H1 (cell line): ENCODE data around the gene SENP1. TPM values are rescaled to one million over a fixed set of nuclear protein-coding genes. Genes with fewer than 3 reads are reported as not detected.

Source experiments
- CTCF ChIA-PET: fragments of 300-600 bp; sonication (Branson Sonifier 250); formaldehyde crosslinking; loops from one replicate; lab custom pipeline; 2021; ENCODE audit not compliant: partially characterized antibody; lab: Charles Lee
- POLR2A ChIA-PET: fragments of 300-600 bp; sonication (Branson Sonifier 250); formaldehyde crosslinking; loops from one replicate; lab custom pipeline; 2021; ENCODE audit warnings: inconsistent platforms; ENCODE audit not compliant: partially characterized antibody; lab: Charles Lee
- DNase-seq, 2 experiments: peaks; one replicate each; pipeline versions ENCODE4 v3.0.0 to v3.0.0-alpha.2; 2010 to 2022; ENCODE audit warnings: low spot score in 2 of 2, low read depth in 1 of 2, mixed read lengths in 1 of 2
- FAIRE-seq: peaks from 2 replicates; lab custom pipeline; 2011; peaks lifted over from hg19 to GRCh38; lab: Jason Lieb, UNC
- H2AFZ ChIP-seq: 2 replicates; pipeline ENCODE4 v1.8.1; 2012; ENCODE audit warnings: low read length, inconsistent platforms
- H2AK5ac ChIP-seq: 2 replicates; pipeline ENCODE4 v1.6.1; 2013; ENCODE audit warnings: low read depth, low read length
- H2BK120ac ChIP-seq: replicated peaks from 2 replicates; pipeline ENCODE3; 2013; ENCODE audit warnings: low read depth, low read length, inconsistent platforms
- H2BK12ac ChIP-seq: 2 replicates; pipeline ENCODE4 v1.6.1; 2013; ENCODE audit warnings: low read depth, low read length
- H2BK15ac ChIP-seq: 2 replicates; pipeline ENCODE4 v1.6.1; 2013; ENCODE audit warnings: low read length
- H2BK20ac ChIP-seq: 2 replicates; pipeline ENCODE4 v1.6.1; 2013; ENCODE audit warnings: low read length
- H2BK5ac ChIP-seq: 2 replicates; pipeline ENCODE4 v1.6.1; 2013; ENCODE audit warnings: low read depth, low read length
- H3K14ac ChIP-seq: 2 replicates; pipeline ENCODE4 v1.6.1; 2013; ENCODE audit warnings: inconsistent platforms; ENCODE audit not compliant: insufficient read length
- H3K18ac ChIP-seq: 2 replicates; pipeline ENCODE4 v1.6.1; 2013; ENCODE audit warnings: low read length; ENCODE audit errors: extremely low read depth
- H3K23ac ChIP-seq: 2 replicates; pipeline ENCODE4 v1.6.1; 2013; ENCODE audit warnings: inconsistent platforms; ENCODE audit not compliant: insufficient read length
- H3K23me2 ChIP-seq: 2 replicates; pipeline ENCODE4 v1.6.1; 2013; ENCODE audit warnings: low read depth, low read length
- H3K27ac ChIP-seq: 2 replicates; pipeline ENCODE4 v1.6.1; 2011; ENCODE audit warnings: low read depth, low read length, inconsistent platforms
- H3K27me3 ChIP-seq, 4 experiments: replicated peaks in 1 of 4; 1 replicate in 1 of 4; 2 replicates in 3 of 4; pipeline versions ENCODE4 v1.6.1 to v1.8.1; 2011 to 2013; ENCODE audit warnings: low read length in 3 of 4, mild to moderate bottlenecking in 3 of 4, inconsistent platforms in 2 of 4, mixed read lengths in 2 of 4, moderate library complexity in 1 of 4; ENCODE audit not compliant: control insufficient read depth in 3 of 4, insufficient read depth in 3 of 4; ENCODE audit errors: extremely low read depth in 1 of 4
- H3K36me3 ChIP-seq, 4 experiments: 2 replicates each; pipeline versions ENCODE4 v1.6.1 to v1.8.1; 2011 to 2013; ENCODE audit warnings: mild to moderate bottlenecking in 4 of 4, low read length in 3 of 4, moderate library complexity in 2 of 4, control low read depth in 1 of 4, inconsistent platforms in 1 of 4; ENCODE audit not compliant: insufficient read depth in 4 of 4, control insufficient read depth in 2 of 4
- H3K4ac ChIP-seq: replicated peaks from 2 replicates; pipeline ENCODE3; 2013; ENCODE audit warnings: low read length, low read depth, mixed read lengths, inconsistent platforms; ENCODE audit not compliant: insufficient read length
- H3K4me1 ChIP-seq, 4 experiments: replicated peaks in 1 of 4; 1 replicate in 1 of 4; 2 replicates in 3 of 4; pipeline versions ENCODE4 v1.6.1 to v1.8.1; 2011 to 2013; ENCODE audit warnings: low read length in 3 of 4, inconsistent platforms in 2 of 4, mixed read lengths in 1 of 4; ENCODE audit not compliant: insufficient read depth in 4 of 4, control insufficient read depth in 3 of 4
- H3K4me2 ChIP-seq, 2 experiments: 2 replicates each; pipeline versions ENCODE4 v1.6.1 to v1.8.1; 2011 to 2013; ENCODE audit warnings: low read depth in 2 of 2, low read length in 2 of 2, control low read depth in 1 of 2, inconsistent platforms in 1 of 2, mild to moderate bottlenecking in 1 of 2; ENCODE audit not compliant: insufficient read depth in 1 of 2
- H3K4me3 ChIP-seq, 4 experiments: fragments of 200-600, 300-600 bp in 1 of 4; sonication (generic), shearing (Covaris generic), sonication (Bioruptor Twin) in 1 of 4; 2 replicates each; pipeline versions ENCODE4 v1.5.1 to v1.8.1; 2011 to 2016; ENCODE audit warnings: low read length in 4 of 4, low read depth in 3 of 4, control low read depth in 2 of 4, inconsistent platforms in 2 of 4, mild to moderate bottlenecking in 2 of 4, mixed read lengths in 1 of 4, moderate library complexity in 1 of 4; ENCODE audit not compliant: insufficient read depth in 2 of 4; ENCODE audit errors: extremely low read depth in 1 of 4
- H3K56ac ChIP-seq: replicated peaks from 2 replicates; pipeline ENCODE3; 2013; ENCODE audit warnings: low read depth, mild to moderate bottlenecking, mixed read lengths, low read length, inconsistent platforms; ENCODE audit not compliant: insufficient read length
- H3K79me1 ChIP-seq: 2 replicates; pipeline ENCODE4 v1.6.1; 2013; ENCODE audit warnings: low read depth, low read length, control low read depth
- H3K79me2 ChIP-seq, 2 experiments: 2 replicates each; pipeline versions ENCODE4 v1.6.1 to v1.8.1; 2012 to 2013; ENCODE audit warnings: low read length in 2 of 2, mild to moderate bottlenecking in 2 of 2, inconsistent platforms in 1 of 2; ENCODE audit not compliant: insufficient read depth in 2 of 2, control insufficient read depth in 1 of 2
- H3K9ac ChIP-seq, 4 experiments: replicated peaks in 1 of 4; 1 replicate in 1 of 4; 2 replicates in 3 of 4; pipeline versions ENCODE4 v1.6.1 to v1.8.1; 2011 to 2013; ENCODE audit warnings: low read depth in 3 of 4, low read length in 3 of 4, control low read depth in 2 of 4, mild to moderate bottlenecking in 2 of 4, moderate library complexity in 2 of 4, inconsistent platforms in 1 of 4; ENCODE audit errors: extremely low read depth in 1 of 4
- H3K9me3 ChIP-seq, 2 experiments: 2 replicates each; pipeline versions ENCODE4 v1.6.1 to v1.8.1; 2012 to 2013; ENCODE audit warnings: mild to moderate bottlenecking in 2 of 2, moderate library complexity in 2 of 2, control low read depth in 1 of 2, inconsistent platforms in 1 of 2, low read depth in 1 of 2, low read length in 1 of 2, mixed read lengths in 1 of 2; ENCODE audit not compliant: insufficient read depth in 2 of 2
- H4K20me1 ChIP-seq, 2 experiments: replicated peaks in 1 of 2; 2 replicates each; pipeline versions ENCODE3 to v1.8.1; 2011 to 2013; ENCODE audit warnings: inconsistent platforms in 2 of 2, low read length in 2 of 2, mild to moderate bottlenecking in 1 of 2; ENCODE audit not compliant: insufficient read depth in 2 of 2, control insufficient read depth in 1 of 2
- H4K5ac ChIP-seq: 2 replicates; pipeline ENCODE4 v1.6.1; 2013; ENCODE audit warnings: low read length, low read depth, mixed read lengths, inconsistent platforms; ENCODE audit not compliant: insufficient read length
- H4K8ac ChIP-seq: 2 replicates; pipeline ENCODE4 v1.8.0; 2013; ENCODE audit warnings: mild to moderate bottlenecking, moderate library complexity, low read length, inconsistent platforms; ENCODE audit not compliant: insufficient read depth; ENCODE audit errors: extremely low read depth
- H4K91ac ChIP-seq: replicated peaks from 2 replicates; pipeline ENCODE3; 2013; ENCODE audit warnings: low read length, mixed read lengths, inconsistent platforms; ENCODE audit not compliant: insufficient read length
- E2F6 ChIP-seq: IDR thresholded peaks from 2 replicates; pipeline ENCODE4 v1.6.1; 2012; ENCODE audit warnings: inconsistent platforms
- EZH2 ChIP-seq: fragments of 200-600 bp; sonication (generic); IDR thresholded peaks from 2 replicates; pipeline ENCODE4 v1.7.1; 2012; ENCODE audit warnings: low read depth, mild to moderate bottlenecking, moderate library complexity, low read length, inconsistent platforms; ENCODE audit not compliant: severe bottlenecking
- WGBS, 2 experiments: shearing (Covaris generic) in 1 of 2; methylation state at CpG; one replicate each; pipeline versions ENCODE4 v1.1.6 to v1.1.7; 2013 to 2015; ENCODE audit warnings: low lambda C conversion rate in 2 of 2, mixed read lengths in 2 of 2, inconsistent platforms in 1 of 2, low coverage in 1 of 2, missing lambda C conversion rate in 1 of 2; ENCODE audit not compliant: insufficient replicate concordance in 2 of 2, insufficient coverage in 1 of 2, insufficient read length in 1 of 2; ENCODE audit errors: extremely low coverage in 1 of 2, missing lambda C conversion rate in 1 of 2; 5-methylcytosine and 5-hydroxymethylcytosine counted together
- polyA plus RNA-seq, 7 experiments: library from polyadenylated mRNA; depleted of rRNA in 3 of 7; stranded (reverse) in 5 of 7; unstranded in 2 of 7; fragments of >200 nt in 5 of 7; fragments of 200-250 nt in 2 of 7; gene quantifications; 1 replicate in 5 of 7; 2 replicates in 1 of 7; 4 replicates in 1 of 7; pipeline versions ENCODE4 v1.2.1 to v1.2.3, GENCODE V29; 2011 to 2013; ENCODE audit warnings: missing spikeins in 2 of 7, mixed read lengths in 2 of 7
- total RNA-seq: library from RNA; stranded (reverse); fragmentation: NEBNext Ultra II Directional; extraction: Animal tissue kit (Norgen Biotek cat#: 25700); gene quantifications from 2 replicates; pipeline ENCODE4 v1.2.1, GENCODE V29; 2021

The SENP1 gene
- total and polyA plus RNA-seq, 2 of the 8 experiments (the other 6 are each of a cell fraction or from before 2014, with no cell fraction given): 14.2 to 31.5 TPM

- no peak overlapping the region for H2AFZ ChIP-seq
- H3K4me1 ChIP-seq: no peaks in the 10 kb centered on the region
- H2AK5ac ChIP-seq: no peak overlapping the region
- POLR2A ChIA-PET: no interaction called here
- H3K56ac ChIP-seq: no peak overlapping the region
- no peak overlapping the region for H2BK5ac ChIP-seq
- no peak overlapping the region for H4K8ac ChIP-seq
- no peak overlapping the region for H4K5ac ChIP-seq
- WGBS, 2 experiments: 72% methylated on average over 8 of the region's 8 CpGs; no CpG with 5 or more reads in 1 of the 2 experiments
- FAIRE-seq (no peak), DNase-seq (no peak)
- no peak overlapping the region for H3K4ac ChIP-seq
- no peaks in the 10 kb centered on the region for H3K23me2 ChIP-seq
- CTCF ChIA-PET: interaction anchor here (1.0 to 4.8 kb wide), 7 partner anchors 8 to 53 kb away, joined by 3 to 21 read pairs (median 4); partner anchors contain the start of genes COL2A1 and TMEM106C
- no peaks in the 10 kb centered on the region for H3K36me3 ChIP-seq
- no peak overlapping the region for H3K4me3 ChIP-seq
- no peak overlapping the region for H3K23ac ChIP-seq
- H2BK20ac ChIP-seq: no peak overlapping the region
- no peak overlapping the region for H4K91ac ChIP-seq
- no peak overlapping the region for H2BK120ac ChIP-seq
- peaks cover 85 to 99% (median 97%) of the 10 kb centered on the region in 4 experiments for H3K27me3 ChIP-seq
- H3K4me2 ChIP-seq: no peak overlapping the region
- no peak overlapping the region for H3K14ac ChIP-seq
- H3K27ac ChIP-seq: no peak overlapping the region
- H3K79me1 ChIP-seq: no peaks in the 10 kb centered on the region
- no peaks in the 10 kb centered on the region for H3K79me2 ChIP-seq
- no peak overlapping the region for H2BK12ac ChIP-seq
- peaks cover 5 to 7% of the 10 kb centered on the region in 2 experiments for H4K20me1 ChIP-seq
- no peak overlapping the region for H3K9ac ChIP-seq
- H3K18ac ChIP-seq: no peak overlapping the region
- no peak overlapping the region for H2BK15ac ChIP-seq
- H3K9me3 ChIP-seq: no peaks in the 10 kb centered on the region
- TF ChIP-seq EZH2: peak; percentile 46
- no peak for TF ChIP-seq E2F6
Measured at GRCh38 chr12:48016373-48017020, 89.4 kb downstream of the SENP1 start.
